ENCODE results near the gene MTFP1.

MTFP1 gene

GRCh38 chr22:30435674-30436126 is 10.1 kb downstream of the MTFP1 start:
- Histone ChIP-seq H3K4me3 (no peak overlapping the region), H3K27ac (peak overlapping the region in 1 of 2 donors; percentile 5)

GRCh38 chr22:30436196-30436595 is 10.6 kb downstream of the MTFP1 start:
- no peak for DNase-seq (ENCODE audit: low spot score)
- no peak overlapping the region for H3K27ac ChIP-seq
- no peak for TF ChIP-seq CTCF (IDR thresholded peaks at IDR 0.05)
- no peak overlapping the region for H3K4me3 ChIP-seq

More at GRCh38 chr22:30435674-30436126, 10.1 kb downstream of the MTFP1 start:
- no peak for DNase-seq (ENCODE audit: low spot score)
- TF ChIP-seq CTCF (IDR thresholded peaks at IDR 0.05), result no peak

- H3K27ac ChIP-seq, result no peak overlapping the region
- no peak for DNase-seq (ENCODE audit: low spot score)
- TF ChIP-seq CTCF (IDR thresholded peaks at IDR 0.05), result no peak
- no peak overlapping the region for H3K4me3 ChIP-seq
Measured at GRCh38 chr22:30438559-30438958, 13.0 kb downstream of the MTFP1 start.

GRCh38 chr22:30439226-30439625 is 13.7 kb downstream of the MTFP1 start:
- H3K27ac ChIP-seq, result no peak overlapping the region
- TF ChIP-seq CTCF (IDR thresholded peaks at IDR 0.05), result no peak
- no peak overlapping the region for H3K4me3 ChIP-seq
- no peak for DNase-seq (ENCODE audit: low spot score)

- Histone ChIP-seq H3K27ac (no peak overlapping the region), H3K4me3 (no peak overlapping the region)
- no peak for DNase-seq (ENCODE audit: low spot score)
- TF ChIP-seq CTCF (IDR thresholded peaks at IDR 0.05), result no peak
Measured at GRCh38 chr22:30439836-30440235, 14.3 kb downstream of the MTFP1 start.

DNA sequence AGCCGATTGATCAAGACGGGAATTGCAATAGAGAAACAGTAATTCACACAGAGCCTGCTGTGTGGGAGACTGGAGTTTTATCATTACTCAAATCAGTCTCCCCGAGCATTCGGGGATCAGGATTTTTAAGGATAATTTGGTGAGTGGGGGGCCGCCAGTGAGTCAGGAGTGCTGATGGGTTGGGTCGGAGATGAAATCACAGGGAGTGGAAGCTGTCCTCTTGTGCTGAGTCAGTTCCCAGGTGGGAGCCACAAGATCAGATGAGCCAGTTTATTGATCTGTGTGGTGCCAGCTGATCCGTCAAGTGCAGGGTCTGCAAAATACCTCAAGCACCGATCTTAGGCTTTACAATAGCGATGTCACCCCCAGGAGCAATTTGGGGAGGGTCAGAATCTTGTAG is 15.5 kb downstream of the MTFP1 start:
- H3K27ac ChIP-seq, result no peak overlapping the region
- no peak overlapping the region for H3K4me3 ChIP-seq
- TF ChIP-seq CTCF (IDR thresholded peaks at IDR 0.05), result no peak
- no peak for DNase-seq (ENCODE audit: low spot score)

GRCh38 chr22:30444632-30445437 is 19.3 kb downstream of the MTFP1 start:
- Histone ChIP-seq H3K27ac (no peak overlapping the region), H3K4me3 (no peak overlapping the region)
- no peak for DNase-seq (ENCODE audit: low spot score)
- peak; percentile 50 for TF ChIP-seq CTCF (IDR thresholded peaks at IDR 0.05)
